Endometrial microvascular endothelial cells (primary cell): ENCODE data around the gene GNG14. TPM values are rescaled to one million over a fixed set of nuclear protein-coding genes. Genes with fewer than 3 reads are reported as not detected.

ENCODE experiments used
- total RNA-seq: library from RNA; depleted of rRNA; stranded (reverse); fragments of >200 nt; gene quantifications from one replicate; pipeline ENCODE4 v1.2.3, GENCODE V29; 2015; ENCODE audit errors: inconsistent ontology term

The GNG14 gene
- total RNA-seq, 1 donor from 2014 or later: not detected

Other genes starting within 250 kb of the GNG14 start
- gene ZNF443, start 247.0 kb upstream of the GNG14 start, total RNA-seq: 3.7 TPM
- gene ZNF709, start 203.2 kb upstream of the GNG14 start, total RNA-seq: 2.6 TPM
- 2.9 TPM for gene ZNF564, start 136.5 kb upstream of the GNG14 start, total RNA-seq
- gene ZNF490, start 77.2 kb upstream of the GNG14 start, total RNA-seq: 3.2 TPM
- 10.0 TPM for gene ZNF791, start 77.1 kb upstream of the GNG14 start, total RNA-seq
- gene MAN2B1, start 21.3 kb upstream of the GNG14 start, total RNA-seq: 58.4 TPM
- gene WDR83, start 21.2 kb upstream of the GNG14 start, total RNA-seq: 5.5 TPM
- 86.4 TPM for gene DHPS, start 6.1 kb upstream of the GNG14 start, total RNA-seq
- gene FBXW9, start 8.6 kb downstream of the GNG14 start, total RNA-seq: 7.2 TPM
- gene TNPO2, start 35.9 kb downstream of the GNG14 start, total RNA-seq: 23.1 TPM
- 359 TPM for gene TRIR, start 46.7 kb downstream of the GNG14 start, total RNA-seq
- gene GET3, start 49.5 kb downstream of the GNG14 start, total RNA-seq: 131 TPM
- not detected for gene BEST2, start 63.8 kb downstream of the GNG14 start, total RNA-seq
- 6.6 TPM for gene HOOK2, start 87.6 kb downstream of the GNG14 start, total RNA-seq
- gene JUNB, start 103.5 kb downstream of the GNG14 start, total RNA-seq: 19.7 TPM
- 259 TPM for gene PRDX2, start 113.8 kb downstream of the GNG14 start, total RNA-seq
- not detected for gene THSD8, start 114.1 kb downstream of the GNG14 start, total RNA-seq
- 40.8 TPM for gene RNASEH2A, start 118.6 kb downstream of the GNG14 start, total RNA-seq
- gene RTBDN, start 146.6 kb downstream of the GNG14 start, total RNA-seq: not detected
- 0.09 TPM for gene MAST1, start 150.5 kb downstream of the GNG14 start, total RNA-seq
- gene DNASE2, start 193.5 kb downstream of the GNG14 start, total RNA-seq: 35.1 TPM
- not detected for gene KLF1, start 199.2 kb downstream of the GNG14 start, total RNA-seq
- 53.9 TPM for gene GCDH, start 203.2 kb downstream of the GNG14 start, total RNA-seq
- not detected for gene SYCE2, start 231.3 kb downstream of the GNG14 start, total RNA-seq
- gene FARSA, start 245.7 kb downstream of the GNG14 start, total RNA-seq: 91.9 TPM